ENCODE data around the gene FAM222B. TPM values are rescaled to one million over a fixed set of nuclear protein-coding genes. Genes with fewer than 3 reads are reported as not detected.

FAM222B gene
- total RNA-seq, 1 experiment from 2014 or later = 94.6 TPM

- peaks cover 4% of the 10 kb centered on the region for H3K9me3 Mint-ChIP-seq
- TF ChIP-seq NFATC4 (CRISPR knock-in tag; IDR thresholded peaks at IDR 0.05) = no peak
- no peak for TF ChIP-seq SMAD3 (CRISPR knock-in tag; IDR thresholded peaks at IDR 0.05; ENCODE audit: borderline replicate concordance)
- no peak for TF ChIP-seq ZNF396 (CRISPR knock-in tag; IDR thresholded peaks at IDR 0.05; ENCODE audit: borderline replicate concordance)
- no peak for TF ChIP-seq MLX (CRISPR knock-in tag; IDR thresholded peaks at IDR 0.05)
- TF ChIP-seq OVOL2 (CRISPR knock-in tag; IDR thresholded peaks at IDR 0.05; ENCODE audit: borderline replicate concordance) = no peak
- no peak for TF ChIP-seq FOXK1 (CRISPR knock-in tag; IDR thresholded peaks at IDR 0.05)
- no peak for TF ChIP-seq ZNF671 (CRISPR knock-in tag; IDR thresholded peaks at IDR 0.05)
- TF ChIP-seq E2F5 (CRISPR knock-in tag; IDR thresholded peaks at IDR 0.05) = no peak
- TF ChIP-seq USF2 (CRISPR knock-in tag; IDR thresholded peaks at IDR 0.05) = no peak
- TF ChIP-seq ZNF423 (CRISPR knock-in tag; IDR thresholded peaks at IDR 0.05) = no peak
- no peak for TF ChIP-seq ZNF121 (CRISPR knock-in tag; IDR thresholded peaks at IDR 0.05)
- TF ChIP-seq AR (CRISPR knock-in tag; IDR thresholded peaks at IDR 0.05) = no peak
- no peak for TF ChIP-seq ATF1 (CRISPR knock-in tag; IDR thresholded peaks at IDR 0.05)
- no peak for TF ChIP-seq MYBL2 (CRISPR knock-in tag; IDR thresholded peaks at IDR 0.05)
- TF ChIP-seq FOXP4 (CRISPR knock-in tag; IDR thresholded peaks at IDR 0.05) = no peak
- TF ChIP-seq TCF7 (CRISPR knock-in tag; IDR thresholded peaks at IDR 0.05; ENCODE audit: low read depth) = no peak
- no peak for TF ChIP-seq NR2C2 (CRISPR knock-in tag; IDR thresholded peaks at IDR 0.05)
- no peak for TF ChIP-seq ATF6 (CRISPR knock-in tag; IDR thresholded peaks at IDR 0.05)
- TF ChIP-seq TEAD1 (CRISPR knock-in tag; IDR thresholded peaks at IDR 0.05) = no peak
- ChIA-PET POLR2A (no interaction called here), CTCF (interaction anchor here (0.5 to 1.9 kb wide), 3 partner anchors 15 to 113 kb away, joined by 3 to 4 read pairs (median 4); no protein-coding TSS in a partner anchor)
- H3K27ac Mint-ChIP-seq = no peak overlapping the region
- DNase-seq (ENCODE audit: low spot score) = no peak
- no peak for ATAC-seq
- H3K4me3 Mint-ChIP-seq = no peak overlapping the region
- peaks cover 6% of the 10 kb centered on the region; the same call in 1 of the 2 replicates for H3K4me1 Mint-ChIP-seq
- peaks cover 17% of the 10 kb centered on the region for H3K36me3 Mint-ChIP-seq
- H3K27me3 Mint-ChIP-seq (ENCODE audit: low read depth) = peaks cover 15% of the 10 kb centered on the region
Observed at GRCh38 chr17:28875848-28876550, 33.4 kb upstream of the FAM222B start.

All from WTC11 (cell line).